ENCODE measurements around the gene SLC13A3.
"Not testable (repeated sequence)": the region's sequence is repeated elsewhere in the genome, so short reads cannot be mapped to it uniquely, and the experiment has no call there.

The SLC13A3 gene

GRCh38 chr20:46677608-46678007 lies 26.3 kb upstream of the SLC13A3 start:
- in situ Hi-C loops (cut with HindIII; ENCODE audit: low pct_ligation_motif_present, low sequenced_read_pairs): no loop called here
- no peaks in the 10 kb centered on the region for H3K36me3 ChIP-seq (replicated peaks)
- DNase-seq: no peak
- TF ChIP-seq, protein P1, sequence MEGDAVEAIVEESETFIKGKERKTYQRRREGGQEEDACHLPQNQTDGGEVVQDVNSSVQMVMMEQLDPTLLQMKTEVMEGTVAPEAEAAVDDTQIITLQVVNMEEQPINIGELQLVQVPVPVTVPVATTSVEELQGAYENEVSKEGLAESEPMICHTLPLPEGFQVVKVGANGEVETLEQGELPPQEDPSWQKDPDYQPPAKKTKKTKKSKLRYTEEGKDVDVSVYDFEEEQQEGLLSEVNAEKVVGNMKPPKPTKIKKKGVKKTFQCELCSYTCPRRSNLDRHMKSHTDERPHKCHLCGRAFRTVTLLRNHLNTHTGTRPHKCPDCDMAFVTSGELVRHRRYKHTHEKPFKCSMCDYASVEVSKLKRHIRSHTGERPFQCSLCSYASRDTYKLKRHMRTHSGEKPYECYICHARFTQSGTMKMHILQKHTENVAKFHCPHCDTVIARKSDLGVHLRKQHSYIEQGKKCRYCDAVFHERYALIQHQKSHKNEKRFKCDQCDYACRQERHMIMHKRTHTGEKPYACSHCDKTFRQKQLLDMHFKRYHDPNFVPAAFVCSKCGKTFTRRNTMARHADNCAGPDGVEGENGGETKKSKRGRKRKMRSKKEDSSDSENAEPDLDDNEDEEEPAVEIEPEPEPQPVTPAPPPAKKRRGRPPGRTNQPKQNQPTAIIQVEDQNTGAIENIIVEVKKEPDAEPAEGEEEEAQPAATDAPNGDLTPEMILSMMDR (IDR thresholded peaks at IDR 0.05; ENCODE audit: low read depth, low read length, missing control alignments): no peak
- no peak overlapping the region for H3K4me3 ChIP-seq (ENCODE audit: low read depth, low read length)
- H3K27ac ChIP-seq: no peak overlapping the region
- no peaks in the 10 kb centered on the region for H3K27me3 ChIP-seq (replicated peaks)

GRCh38 chr20:46676649-46677316 lies 25.5 kb upstream of the SLC13A3 start:
- H3K36me3 ChIP-seq (replicated peaks); in situ Hi-C loops (cut with HindIII; ENCODE audit: low pct_ligation_motif_present, low sequenced_read_pairs); H3K4me3 ChIP-seq (ENCODE audit: low read depth, low read length); H3K27ac ChIP-seq; DNase-seq; H3K27me3 ChIP-seq (replicated peaks): not testable (repeated sequence)

DNA sequence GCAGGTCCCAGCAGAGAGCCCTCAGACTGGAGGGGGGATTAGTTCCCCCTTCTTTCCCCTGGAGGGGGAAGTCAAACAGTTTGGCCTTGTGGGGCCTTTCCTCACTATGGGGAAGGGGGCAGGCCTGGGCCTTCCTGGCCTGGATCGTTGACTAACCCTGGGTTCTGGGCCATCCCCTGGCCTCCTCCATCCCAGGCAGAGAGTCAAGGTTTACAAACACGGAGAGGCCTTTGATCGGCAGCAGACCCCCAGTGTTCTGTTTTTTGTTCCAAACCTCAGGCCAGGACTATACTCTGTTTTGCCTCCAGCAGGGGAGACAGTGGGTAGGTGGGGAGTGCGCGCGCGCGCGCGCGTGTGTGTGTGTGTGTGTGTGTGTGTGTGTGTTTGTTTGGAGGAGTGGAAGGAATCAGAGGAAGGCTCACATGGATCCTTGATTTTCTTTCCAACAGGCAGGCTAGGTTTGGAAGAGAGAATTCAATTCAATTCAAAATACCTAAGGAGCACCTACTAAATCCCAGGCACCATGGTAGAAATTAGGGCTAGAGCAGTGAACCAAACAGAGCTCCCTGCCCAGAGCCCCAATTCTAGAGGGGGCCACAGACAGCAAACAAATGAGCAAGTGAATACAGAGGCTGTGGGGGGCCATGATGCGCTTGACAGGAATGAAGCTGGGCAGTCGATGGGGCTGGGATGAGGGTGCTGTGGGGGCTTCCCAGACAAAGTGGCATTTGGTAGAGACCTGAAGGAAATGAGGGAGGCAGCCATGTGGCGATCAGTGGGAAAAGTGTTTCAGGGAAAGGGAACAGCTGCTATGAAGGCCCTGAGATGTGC lies 23.2 kb upstream of the SLC13A3 start:
- in situ Hi-C loops (cut with HindIII; ENCODE audit: low pct_ligation_motif_present, low sequenced_read_pairs): no loop called here
- DNase-seq: no peak
- Histone ChIP-seq H3K27me3 (replicated peaks) (no peaks in the 10 kb centered on the region), H3K36me3 (replicated peaks) (no peaks in the 10 kb centered on the region), H3K4me3 (ENCODE audit: low read depth, low read length) (no peak overlapping the region), H3K27ac (no peak overlapping the region)
- TF ChIP-seq, protein P1 (IDR thresholded peaks at IDR 0.05; ENCODE audit: low read depth, low read length, missing control alignments): no peak

GRCh38 chr20:46673394-46674252 lies 22.4 kb upstream of the SLC13A3 start:
- TF ChIP-seq, protein P1 (IDR thresholded peaks at IDR 0.05; ENCODE audit: low read depth, low read length, missing control alignments): no peak
- DNase-seq: no peak
- in situ Hi-C loops (cut with HindIII; ENCODE audit: low pct_ligation_motif_present, low sequenced_read_pairs): no loop called here

DNA sequence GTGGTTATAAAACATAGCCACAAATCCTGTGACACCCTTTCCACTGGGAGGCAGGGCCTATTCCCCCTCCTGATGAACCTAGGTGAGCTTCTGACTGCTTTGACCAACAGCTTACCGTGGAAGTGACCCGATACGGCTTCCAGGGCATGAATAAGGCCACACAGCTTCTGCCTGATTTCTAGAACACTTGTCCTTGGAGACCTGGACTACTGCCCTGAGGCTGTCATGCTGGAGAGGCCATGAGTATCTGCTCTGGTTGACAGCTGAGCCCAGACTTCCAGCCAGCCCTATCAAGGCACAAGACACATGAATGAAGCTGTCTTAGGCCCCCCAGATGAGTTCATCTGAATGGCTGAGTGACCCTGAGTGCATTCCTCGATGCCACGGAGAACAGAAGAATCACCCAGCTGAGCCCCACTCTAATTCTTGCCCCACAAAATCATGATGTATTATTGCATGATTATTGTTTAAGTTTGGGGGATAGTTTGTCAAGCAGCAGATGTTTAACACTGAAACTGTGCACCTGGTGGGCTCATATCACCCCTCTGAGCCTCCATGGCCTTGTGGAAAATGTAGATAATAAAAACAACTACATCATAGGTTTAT lies 21.4 kb upstream of the SLC13A3 start:
- Histone ChIP-seq H3K27me3 (replicated peaks) (no peaks in the 10 kb centered on the region), H3K4me3 (ENCODE audit: low read depth, low read length) (no peak overlapping the region), H3K27ac (no peak overlapping the region), H3K36me3 (replicated peaks) (no peaks in the 10 kb centered on the region)
- DNase-seq: no peak
- TF ChIP-seq, protein P1 (IDR thresholded peaks at IDR 0.05; ENCODE audit: low read depth, low read length, missing control alignments): no peak
- in situ Hi-C loops (cut with HindIII; ENCODE audit: low pct_ligation_motif_present, low sequenced_read_pairs): no loop called here

More at GRCh38 chr20:46673394-46674252, 22.4 kb upstream of the SLC13A3 start:
- no peak overlapping the region for H3K27ac ChIP-seq
- H3K4me3 ChIP-seq (ENCODE audit: low read depth, low read length): no peak overlapping the region
- no peaks in the 10 kb centered on the region for H3K36me3 ChIP-seq (replicated peaks)
- no peaks in the 10 kb centered on the region for H3K27me3 ChIP-seq (replicated peaks)
